Type B pancreatic cell (in vitro differentiated cells): Measurements from ENCODE around the gene GCGR. TPM values are rescaled to one million over a fixed set of nuclear protein-coding genes. Genes with fewer than 3 reads are reported as not detected.

Experiments used
- DNase-seq: peaks from one replicate; pipeline ENCODE4 v3.0.0; 2021; ENCODE audit warnings: mixed read lengths; ENCODE audit not compliant: unreplicated experiment; ENCODE audit errors: extremely low spot score
- H3K27ac Mint-ChIP-seq: 2 replicates; pipeline ENCODE4 v1.8.0; 2021; ENCODE audit warnings: mild to moderate bottlenecking, mixed read lengths
- H3K27me3 Mint-ChIP-seq: 2 replicates; pipeline ENCODE4 v1.8.0; 2021; ENCODE audit warnings: mixed read lengths
- H3K36me3 Mint-ChIP-seq: 2 replicates; pipeline ENCODE4 v1.8.0; 2021; ENCODE audit warnings: mixed read lengths
- H3K4me1 Mint-ChIP-seq: one replicate; pipeline ENCODE4 v1.8.0; 2021; ENCODE audit warnings: mixed read lengths; ENCODE audit not compliant: unreplicated experiment
- H3K4me3 Mint-ChIP-seq: 2 replicates; pipeline ENCODE4 v1.8.0; 2021; ENCODE audit warnings: mild to moderate bottlenecking, mixed read lengths
- H3K9me3 Mint-ChIP-seq: 2 replicates; pipeline ENCODE4 v1.8.0; 2021; ENCODE audit warnings: mixed read lengths
- CTCF ChIP-seq: fragments of 200-600 bp; sonication (generic); conservative IDR thresholded peaks from 2 replicates; pipeline ENCODE4 v1.5.0; 2021; ENCODE audit warnings: antibody characterized with exemption, mild to moderate bottlenecking
- total RNA-seq: library from RNA; stranded (reverse); gene quantifications from 2 replicates; pipeline ENCODE4 v1.2.1, GENCODE V29; 2021; ENCODE audit warnings: low replicate concordance

GCGR gene
- total RNA-seq, 1 donor from 2014 or later, result 1.2 TPM

- peaks cover 3% of the 10 kb centered on the region for H3K27me3 Mint-ChIP-seq
- no peak for DNase-seq
- H3K9me3 Mint-ChIP-seq, result no peaks in the 10 kb centered on the region
- H3K36me3 Mint-ChIP-seq, result peaks cover 23% of the 10 kb centered on the region
- peaks cover 14% of the 10 kb centered on the region for H3K4me1 Mint-ChIP-seq
- H3K4me3 Mint-ChIP-seq, result peak within 1 kb of the TSS; percentile 96
- no peak for TF ChIP-seq CTCF
- H3K27ac Mint-ChIP-seq, result peak within 1 kb of the TSS; percentile 99
These were observed 56.2 kb downstream of the GCGR start, which contains the start of gene P4HB for GRCh38 chr17:81859906-81860755. P4HB (minus strand) TSS chr17:81860535; CDS start chr17:81860471, 64 bp downstream.

GRCh38 chr17:81860756-81861568 is 57.0 kb downstream of the GCGR start:
- peak; percentile 99 for DNase-seq
- Mint-ChIP-seq H3K27ac (peak overlapping the region; percentile 99), H3K36me3 (peaks cover 23% of the 10 kb centered on the region), H3K4me1 (peaks cover 14% of the 10 kb centered on the region), H3K4me3 (peak overlapping the region; percentile 96), H3K27me3 (peaks cover 3% of the 10 kb centered on the region), H3K9me3 (no peaks in the 10 kb centered on the region)
- TF ChIP-seq CTCF, result no peak

GRCh38 chr17:81863123-81863675 is 59.2 kb downstream of the GCGR start:
- DNase-seq, result no peak
- Mint-ChIP-seq H3K9me3 (no peaks in the 10 kb centered on the region), H3K4me3 (peak overlapping the region; percentile 80), H3K27me3 (peaks cover 3% of the 10 kb centered on the region), H3K36me3 (peaks cover 19% of the 10 kb centered on the region), H3K27ac (peak overlapping the region; percentile 72), H3K4me1 (peaks cover 21% of the 10 kb centered on the region)
- no peak for TF ChIP-seq CTCF

Other genes with a start within 250 kb of the GCGR start
- 82.4 and 90.1 TPM in 2 replicates for gene NPLOC4, start 167.0 kb upstream of the GCGR start, total RNA-seq
- gene TSPAN10, start 167.0 kb upstream of the GCGR start, total RNA-seq, result 1.4 and 3.0 TPM in 2 replicates
- 0.97 TPM in 1 of 2 replicates, not detected in the other for gene PDE6G, start 147.6 kb upstream of the GCGR start, total RNA-seq
- gene OXLD1, start 137.5 kb upstream of the GCGR start, total RNA-seq, result 24.0 and 28.1 TPM in 2 replicates
- gene CCDC137, start 137.4 kb upstream of the GCGR start, total RNA-seq, result 27.5 and 32.1 TPM in 2 replicates
- 41.5 and 47.2 TPM in 2 replicates for gene ARL16, start 120.4 kb upstream of the GCGR start, total RNA-seq
- 115 and 119 TPM in 2 replicates for gene HGS, start 120.1 kb upstream of the GCGR start, total RNA-seq
- 87.9 and 107 TPM in 2 replicates for gene MRPL12, start 100.8 kb upstream of the GCGR start, total RNA-seq
- 23.8 and 27.6 TPM in 2 replicates for gene SLC25A10, start 91.9 kb upstream of the GCGR start, total RNA-seq
- gene MCRIP1, start 29.1 kb downstream of the GCGR start, total RNA-seq, result 54.2 and 101 TPM in 2 replicates
- not detected in 2 replicates for gene PPP1R27, start 30.9 kb downstream of the GCGR start, total RNA-seq
- 555 and 815 TPM in 2 replicates for gene P4HB, start 56.4 kb downstream of the GCGR start, total RNA-seq
- gene ARHGDIA, start 67.2 kb downstream of the GCGR start, total RNA-seq, result 250 and 264 TPM in 2 replicates
- gene ALYREF, start 87.4 kb downstream of the GCGR start, total RNA-seq, result 102 and 124 TPM in 2 replicates
- gene ANAPC11, start 87.6 kb downstream of the GCGR start, total RNA-seq, result 136 and 140 TPM in 2 replicates
- gene NPB, start 98.1 kb downstream of the GCGR start, total RNA-seq, result 0.64 and 2.5 TPM in 2 replicates
- gene PCYT2, start 107.2 kb downstream of the GCGR start, total RNA-seq, result 46.8 and 50.4 TPM in 2 replicates
- gene SIRT7, start 114.0 kb downstream of the GCGR start, total RNA-seq, result 29.9 and 46.0 TPM in 2 replicates
- gene MAFG, start 123.6 kb downstream of the GCGR start, total RNA-seq, result 22.4 and 30.0 TPM in 2 replicates
- gene PYCR1, start 133.2 kb downstream of the GCGR start, total RNA-seq, result 110 and 127 TPM in 2 replicates
- gene MYADML2, start 143.1 kb downstream of the GCGR start, total RNA-seq, result not detected in 2 replicates
- gene NOTUM, start 157.0 kb downstream of the GCGR start, total RNA-seq, result 1.9 and 3.2 TPM in 2 replicates
- 31.5 and 35.6 TPM in 2 replicates for gene ASPSCR1, start 173.5 kb downstream of the GCGR start, total RNA-seq
- 60.4 and 69.3 TPM in 2 replicates for gene CENPX, start 218.7 kb downstream of the GCGR start, total RNA-seq
- gene LRRC45, start 219.2 kb downstream of the GCGR start, total RNA-seq, result 27.6 and 29.4 TPM in 2 replicates
- gene RAC3, start 227.5 kb downstream of the GCGR start, total RNA-seq, result 41.7 and 51.7 TPM in 2 replicates
- gene DCXR, start 233.5 kb downstream of the GCGR start, total RNA-seq, result 158 and 175 TPM in 2 replicates
- 35.9 and 43.4 TPM in 2 replicates for gene RFNG, start 247.7 kb downstream of the GCGR start, total RNA-seq
- 111 and 112 TPM in 2 replicates for gene GPS1, start 247.7 kb downstream of the GCGR start, total RNA-seq